Muscle of arm (tissue), 14 donors: ENCODE results near the gene PTPN9. TPM values are rescaled to one million over a fixed set of nuclear protein-coding genes. Genes with fewer than 3 reads are reported as not detected.

Source experiments
- DNase-seq: peaks from one replicate; pipeline ENCODE4 v3.0.0-alpha.2; 2013
- long read RNA-seq, 11 donors: transcript quantifications; one replicate each; lab custom pipeline, GENCODE V29; 2026
- polyA plus RNA-seq, 12 donors: library from polyadenylated mRNA; unstranded; fragments of 120-200 nt; gene quantifications; one replicate each; pipeline ENCODE4 v1.2.1, GENCODE V29; 2013; ENCODE audit not compliant: insufficient read length in 12 of 12

PTPN9 gene
- polyA plus RNA-seq, result 10 to 100 TPM in 11 of 12 donors, not detected in 1; 16.4 to 31.9 (median 23.4) TPM
- long read RNA-seq, donor 1, full-length matches to known transcripts, result 4 of 4 reads
- long read RNA-seq, donor 1, partial matches to known transcripts, result 0 of 4 reads
- long read RNA-seq, donor 1, other reads (novel, unspliced or antisense), result 0 of 4 reads
- long read RNA-seq, donor 2, full-length matches to known transcripts, result 5 of 5 reads
- long read RNA-seq, donor 2, partial matches to known transcripts, result 0 of 5 reads
- long read RNA-seq, donor 2, other reads (novel, unspliced or antisense), result 0 of 5 reads
- long read RNA-seq, donor 3, full-length matches to known transcripts, result 1 of 1 reads
- long read RNA-seq, donor 3, partial matches to known transcripts, result 0 of 1 reads
- long read RNA-seq, donor 3, other reads (novel, unspliced or antisense), result 0 of 1 reads
- long read RNA-seq, donor 4, full-length matches to known transcripts, result 1 of 1 reads
- long read RNA-seq, donor 4, partial matches to known transcripts, result 0 of 1 reads
- long read RNA-seq, donor 4, other reads (novel, unspliced or antisense), result 0 of 1 reads
- long read RNA-seq, donor 5, full-length matches to known transcripts, result 6 of 16 reads
- long read RNA-seq, donor 5, partial matches to known transcripts, result 10 of 16 reads
- long read RNA-seq, donor 5, other reads (novel, unspliced or antisense), result 0 of 16 reads
- long read RNA-seq, donor 6, full-length matches to known transcripts, result 2 of 2 reads
- long read RNA-seq, donor 6, partial matches to known transcripts, result 0 of 2 reads
- long read RNA-seq, donor 6, other reads (novel, unspliced or antisense), result 0 of 2 reads
- long read RNA-seq, donor 7, full-length matches to known transcripts, result 1 of 1 reads
- long read RNA-seq, donor 7, partial matches to known transcripts, result 0 of 1 reads
- long read RNA-seq, donor 7, other reads (novel, unspliced or antisense), result 0 of 1 reads
- long read RNA-seq, donor 8, full-length matches to known transcripts, result 8 of 8 reads
- long read RNA-seq, donor 8, partial matches to known transcripts, result 0 of 8 reads
- long read RNA-seq, donor 8, other reads (novel, unspliced or antisense), result 0 of 8 reads
- long read RNA-seq, donor 9, full-length matches to known transcripts, result 2 of 2 reads
- long read RNA-seq, donor 9, partial matches to known transcripts, result 0 of 2 reads
- long read RNA-seq, donor 9, other reads (novel, unspliced or antisense), result 0 of 2 reads
- long read RNA-seq, donor 10, full-length matches to known transcripts, result 7 of 7 reads
- long read RNA-seq, donor 10, partial matches to known transcripts, result 0 of 7 reads
- long read RNA-seq, donor 10, other reads (novel, unspliced or antisense), result 0 of 7 reads
- long read RNA-seq, donor 11, full-length matches to known transcripts, result 2 of 2 reads
- long read RNA-seq, donor 11, partial matches to known transcripts, result 0 of 2 reads
- long read RNA-seq, donor 11, other reads (novel, unspliced or antisense), result 0 of 2 reads

DNA sequence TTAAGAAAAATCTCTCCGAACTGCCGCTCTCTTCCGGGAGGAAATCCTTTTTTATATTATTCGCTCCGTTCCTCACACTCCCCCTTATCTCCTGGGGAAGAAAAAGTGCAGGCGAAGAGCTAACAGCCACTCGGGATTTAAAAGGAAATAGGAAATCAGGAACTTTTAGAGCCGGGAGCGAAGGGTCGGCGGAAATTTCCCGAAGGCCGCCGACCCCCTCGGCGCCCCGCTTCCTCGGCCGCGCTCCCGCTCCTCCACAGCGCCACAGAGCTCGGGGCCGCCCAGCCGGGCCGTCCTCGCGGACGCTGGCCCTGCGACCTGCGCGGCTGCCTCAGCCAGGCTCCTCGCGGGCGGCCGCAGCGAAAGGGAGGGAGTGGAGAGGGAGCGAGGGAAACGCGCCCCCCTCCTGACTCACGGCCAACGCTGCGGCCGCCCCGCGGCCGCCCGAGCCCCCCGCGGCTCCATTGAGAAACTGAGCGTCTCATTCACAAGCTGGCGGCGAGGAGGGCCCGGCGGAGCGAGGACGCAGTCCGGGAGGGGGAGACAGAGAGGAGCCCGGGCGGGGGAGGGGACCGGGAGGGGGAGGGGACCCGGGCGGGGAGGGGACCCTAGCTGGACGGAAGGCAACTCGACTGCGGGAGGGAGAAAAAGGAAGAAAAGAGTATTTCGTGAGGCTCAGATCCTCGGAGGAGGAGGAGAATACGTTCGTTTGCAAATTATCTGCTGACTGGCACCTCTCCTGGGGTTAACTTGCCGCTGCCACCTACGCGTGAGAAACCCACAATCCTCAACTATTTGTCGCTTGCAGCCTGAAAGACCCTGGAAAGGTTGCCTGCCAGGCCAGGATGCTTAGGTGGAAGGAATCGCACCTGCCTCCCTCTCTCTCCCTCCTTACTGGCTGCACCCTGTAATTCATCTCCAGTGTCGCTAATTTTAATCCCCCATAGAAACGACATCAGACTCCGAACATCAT, at the start of gene PTPN9:
PTPN9 (minus strand) TSS at position 368 of the 973 bp plus-strand sequence. CDS start 539 bp downstream, outside the sequence.
- DNase-seq, result peak; percentile 85

DNA sequence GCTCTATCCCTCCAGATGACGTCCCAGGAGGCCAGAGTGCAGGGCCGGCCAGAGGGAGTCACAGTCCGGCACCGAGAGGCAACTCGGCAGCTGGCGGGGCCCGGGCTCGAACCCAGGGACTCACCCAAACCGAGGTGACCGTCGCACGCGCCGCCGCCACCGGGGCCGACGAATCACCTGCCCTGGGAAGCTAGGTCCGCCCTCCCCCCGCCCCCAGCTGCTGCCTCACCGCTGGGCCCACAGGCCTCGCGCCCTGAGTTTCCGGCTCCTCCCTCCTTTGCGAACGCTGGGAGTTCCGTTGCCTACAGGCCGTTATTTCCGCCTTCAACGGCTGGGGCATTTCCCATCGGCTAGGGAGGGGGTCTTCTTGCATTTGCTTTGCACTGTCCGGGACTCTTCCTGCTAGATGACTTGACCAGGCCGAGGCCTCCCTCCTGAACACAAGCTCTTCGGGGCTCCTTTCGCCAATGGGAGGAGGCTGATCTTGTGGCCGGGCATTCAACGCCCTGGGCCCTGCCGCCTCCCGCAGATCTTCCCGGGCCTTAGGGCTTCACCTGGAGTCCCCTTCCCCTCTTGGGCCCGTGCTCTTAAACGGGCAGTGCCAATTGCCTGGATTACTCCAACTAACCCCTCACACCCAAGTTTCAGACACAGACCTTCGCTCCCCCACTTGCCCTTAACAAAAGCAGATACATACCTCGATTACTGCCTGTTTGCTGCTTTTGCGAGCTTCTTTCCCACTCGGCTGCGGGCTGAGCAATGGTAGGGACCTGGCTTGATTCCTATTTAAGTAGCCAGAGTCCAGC, 46.6 kb upstream of the PTPN9 start, which contains the start of gene SNUPN:
SNUPN (minus strand) TSS at position 184 of the 806 bp plus-strand sequence. CDS start 4,674 bp downstream, outside the sequence.
- peak; percentile 96 for DNase-seq

DNA sequence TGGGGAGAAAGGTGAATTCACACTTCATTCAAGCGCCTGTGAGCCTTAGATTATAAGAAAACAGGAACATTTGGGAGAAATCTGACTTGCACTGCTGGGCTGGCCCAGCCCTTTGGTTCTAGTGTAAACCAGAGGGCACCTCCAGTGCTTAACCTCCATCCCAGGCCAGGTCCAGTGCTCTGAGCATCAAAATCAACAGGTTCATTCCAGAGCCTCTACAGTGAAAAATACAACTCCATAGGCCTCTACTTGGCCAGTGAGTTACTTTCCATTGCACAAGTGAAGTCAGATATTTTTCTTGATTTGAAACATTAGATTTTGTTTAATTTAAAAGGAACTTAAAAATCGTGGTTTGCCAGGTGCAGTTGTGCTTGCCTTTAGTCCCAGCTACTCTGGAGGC, 43.4 kb upstream of the PTPN9 start:
- DNase-seq, result no peak

DNA sequence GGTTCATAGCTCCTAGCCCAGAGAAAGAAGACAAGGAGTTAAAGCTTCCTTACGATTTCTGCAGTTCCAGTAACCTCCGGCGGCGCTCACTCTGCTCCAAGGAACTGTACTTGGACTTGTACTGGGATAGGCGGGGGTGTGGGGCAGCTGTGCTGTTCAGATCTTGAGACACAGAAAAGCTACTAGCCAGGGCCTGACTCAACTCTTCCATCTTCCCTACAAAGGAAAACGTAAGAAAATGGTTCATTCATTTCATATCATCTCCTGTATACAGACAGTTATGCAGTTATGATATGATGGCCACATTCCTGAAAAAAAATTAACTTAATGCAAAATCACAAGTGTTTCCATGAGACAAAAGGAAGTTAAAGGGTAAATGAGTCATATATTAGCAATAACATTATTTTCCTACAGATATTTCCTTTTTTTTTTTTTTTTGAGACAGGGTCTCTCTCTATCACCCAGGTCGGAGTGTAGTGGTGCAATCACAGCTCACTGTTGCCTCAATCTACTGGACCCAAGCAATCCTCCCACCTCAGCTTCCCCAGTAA, 41.8 kb upstream of the PTPN9 start:
- DNase-seq, result peak; percentile 95

DNA sequence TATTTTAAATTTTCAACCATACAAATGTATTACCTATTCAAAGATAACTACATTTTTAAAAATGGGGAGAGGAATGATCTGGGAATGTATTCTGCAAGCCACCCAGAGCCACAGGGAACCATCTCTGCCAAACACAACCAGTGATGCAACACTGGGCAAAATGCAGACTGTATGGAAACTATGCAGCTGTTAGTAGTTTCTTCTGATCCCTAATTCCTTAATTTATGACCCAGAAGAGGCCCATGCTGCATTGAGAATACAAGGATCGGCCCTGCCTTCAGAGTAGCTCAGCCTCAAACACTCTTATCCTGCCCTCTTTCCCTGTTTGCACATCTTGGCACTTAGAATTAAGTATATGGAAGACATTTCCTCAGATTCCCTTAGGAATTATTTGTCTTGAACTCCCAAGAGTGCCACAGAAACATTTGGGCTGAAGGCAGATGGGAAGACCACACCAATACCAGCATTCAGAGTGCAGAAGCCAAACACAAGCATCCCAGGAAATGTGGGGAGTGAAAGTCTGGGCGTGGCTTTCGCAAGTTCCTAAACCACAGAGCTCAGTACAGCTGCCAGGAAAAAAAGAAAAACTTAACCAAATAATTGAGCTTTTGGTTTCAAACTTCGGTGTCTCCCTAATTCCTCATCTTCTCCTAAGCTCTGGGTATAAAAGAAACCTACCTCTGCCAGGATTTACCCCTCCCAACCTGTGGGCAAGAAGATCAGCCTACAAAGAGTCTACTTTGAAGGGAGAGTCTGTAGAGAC, 41.1 kb upstream of the PTPN9 start:
- DNase-seq, result peak; percentile 86

DNA sequence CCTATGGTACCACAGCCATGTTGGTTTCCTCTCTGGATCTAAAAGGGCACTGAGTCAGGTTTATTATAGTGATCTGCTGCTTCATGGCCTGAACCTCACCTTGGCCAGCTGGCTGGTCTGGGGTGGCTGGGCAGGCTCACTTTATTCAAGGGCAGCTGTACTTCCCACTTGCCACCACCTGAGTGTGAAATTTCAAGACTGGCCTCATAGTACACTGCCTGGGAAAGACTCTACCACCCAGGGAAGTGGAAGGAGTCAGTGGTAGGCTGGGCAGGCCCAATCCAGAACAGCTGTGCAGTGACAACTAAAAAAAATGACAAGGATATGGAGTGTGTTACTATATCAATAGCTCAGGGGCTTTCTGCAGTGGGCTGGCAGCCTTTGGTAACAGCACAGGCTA, 37.7 kb upstream of the PTPN9 start:
- DNase-seq, result no peak

DNA sequence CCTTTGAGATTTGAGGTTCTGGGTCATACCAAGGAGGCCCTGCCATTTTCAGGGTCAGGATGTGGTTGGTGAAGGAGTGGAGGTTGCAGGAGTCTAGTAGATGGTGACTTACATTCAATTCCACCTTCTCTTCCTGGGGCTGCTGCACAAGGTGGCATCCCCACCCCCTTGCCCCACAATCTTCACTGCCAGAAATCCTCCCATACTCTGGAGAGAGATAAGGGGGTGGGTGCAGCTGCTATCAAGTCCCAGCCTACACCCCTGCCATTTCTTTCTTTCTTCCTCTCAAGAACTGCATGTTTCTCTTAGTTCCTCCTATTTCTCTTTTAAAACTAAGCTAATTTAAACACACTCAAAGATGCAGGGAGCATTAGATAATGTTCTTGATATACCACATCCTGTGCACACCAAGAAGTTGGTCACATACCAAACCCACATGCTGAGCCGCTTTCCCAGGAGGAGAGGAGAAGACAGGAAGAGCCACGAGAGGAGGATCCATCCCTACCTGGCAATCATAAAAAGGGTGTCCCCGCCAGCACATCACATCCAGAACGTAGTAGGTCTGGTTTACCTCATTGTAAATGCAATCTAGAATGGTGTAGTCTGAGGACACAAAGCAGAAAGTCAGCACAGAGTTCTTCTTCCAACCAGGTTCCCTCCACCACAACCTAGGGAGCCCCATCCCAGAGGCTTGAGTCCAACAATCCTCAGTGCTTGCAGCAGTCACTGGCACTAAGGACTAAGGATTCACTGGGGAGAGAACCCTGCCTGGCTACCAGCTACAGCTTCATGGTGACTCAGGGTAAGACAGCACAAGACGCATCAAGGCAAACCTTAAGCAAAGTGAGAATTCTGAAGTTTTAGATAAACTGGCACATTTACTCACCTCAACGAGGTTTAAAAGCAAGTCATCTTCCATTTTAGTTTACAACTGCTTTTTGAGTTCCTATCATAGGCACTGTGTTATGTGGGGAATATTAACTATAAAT, 27.9 kb upstream of the PTPN9 start:
- DNase-seq, result no peak

DNA sequence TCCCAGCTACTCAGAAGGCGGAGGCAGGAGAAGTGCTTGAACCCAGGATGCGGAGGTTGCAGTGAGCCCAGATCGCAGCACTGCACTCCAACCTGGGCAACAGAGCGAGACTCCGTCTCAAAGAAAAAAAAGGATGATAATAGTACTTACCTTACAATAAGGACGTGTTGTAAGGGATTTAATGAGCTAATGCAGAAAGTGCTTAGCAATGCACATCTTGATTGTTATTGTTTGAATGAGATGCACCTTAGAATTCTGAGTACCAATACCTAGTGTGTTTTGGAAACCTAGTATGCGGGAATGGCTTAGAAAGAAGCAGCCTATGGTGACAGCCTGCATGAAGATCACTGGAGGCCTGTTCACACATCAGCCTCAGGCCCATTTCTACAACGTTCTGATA, 26.9 kb upstream of the PTPN9 start:
- DNase-seq, result no peak

DNA sequence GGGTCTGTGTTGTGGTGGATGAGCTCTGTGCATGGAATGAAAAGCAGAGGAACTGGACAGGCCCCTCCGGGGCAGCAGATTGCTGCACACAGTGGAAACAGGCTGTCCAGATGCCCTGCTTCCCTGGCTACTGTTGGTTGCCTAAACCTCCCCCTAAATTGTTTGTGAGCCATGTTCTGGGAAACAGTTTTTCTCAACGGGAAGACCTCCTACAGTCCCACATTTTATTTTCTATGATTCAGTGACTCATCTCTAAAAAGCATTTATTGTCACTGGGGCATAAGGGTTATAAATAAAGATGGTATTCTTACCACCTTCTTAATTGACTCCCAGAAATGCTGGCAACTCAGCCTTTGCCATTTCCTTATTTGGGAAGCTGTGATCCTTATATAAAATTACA, 20.3 kb upstream of the PTPN9 start:
- no peak for DNase-seq

DNA sequence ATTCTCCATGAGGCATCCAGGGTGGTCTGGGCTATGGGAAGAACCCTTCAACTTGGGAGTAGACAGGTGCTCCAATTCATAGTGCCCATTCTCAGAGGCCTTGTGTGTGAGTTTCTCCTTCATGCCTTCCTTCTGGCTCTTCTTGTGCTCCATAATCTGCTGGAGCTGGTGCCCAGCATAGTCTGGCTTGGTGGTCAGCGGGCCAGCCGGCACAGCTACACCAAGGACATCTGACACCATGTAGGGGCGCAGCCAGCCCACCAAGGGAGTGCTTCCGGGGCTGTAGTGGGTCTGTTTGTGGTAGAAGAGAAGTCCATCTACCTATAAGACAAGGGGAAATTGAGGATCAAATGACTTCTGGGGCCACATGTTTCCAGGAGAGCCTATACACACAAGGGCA, 19.2 kb upstream of the PTPN9 start:
- no peak for DNase-seq

DNA sequence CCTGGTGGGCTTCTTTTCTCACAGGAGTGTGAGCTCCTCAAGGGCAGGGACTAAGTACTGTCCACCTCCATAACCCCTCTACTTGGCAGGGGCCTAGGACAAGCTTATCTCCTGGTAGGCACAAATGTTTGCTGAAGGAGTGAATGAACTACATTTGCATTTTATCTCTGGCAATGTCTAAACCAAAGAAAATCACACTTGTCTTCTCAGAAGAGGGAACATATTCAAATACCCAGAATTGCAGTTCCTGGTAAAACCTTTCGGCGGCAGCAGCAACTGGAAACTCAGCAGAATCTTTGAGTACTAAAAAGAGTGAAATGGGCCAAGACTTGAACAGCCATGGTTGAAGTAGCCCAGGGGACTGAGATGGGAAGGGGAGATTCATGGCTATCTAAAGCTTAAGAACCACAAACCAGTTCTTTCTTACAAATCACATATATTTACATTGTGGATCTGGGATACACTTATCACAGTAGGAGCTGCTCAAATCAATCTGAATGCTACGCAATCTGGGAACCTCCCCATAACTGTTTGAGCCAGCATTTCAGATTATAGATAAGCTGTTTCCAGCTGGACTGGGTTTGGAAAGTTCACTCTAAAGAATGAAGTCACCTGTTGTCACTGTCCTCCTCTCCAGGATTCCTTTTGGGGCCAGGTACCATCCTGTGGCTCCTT, 18.7 kb upstream of the PTPN9 start:
- no peak for DNase-seq

DNA sequence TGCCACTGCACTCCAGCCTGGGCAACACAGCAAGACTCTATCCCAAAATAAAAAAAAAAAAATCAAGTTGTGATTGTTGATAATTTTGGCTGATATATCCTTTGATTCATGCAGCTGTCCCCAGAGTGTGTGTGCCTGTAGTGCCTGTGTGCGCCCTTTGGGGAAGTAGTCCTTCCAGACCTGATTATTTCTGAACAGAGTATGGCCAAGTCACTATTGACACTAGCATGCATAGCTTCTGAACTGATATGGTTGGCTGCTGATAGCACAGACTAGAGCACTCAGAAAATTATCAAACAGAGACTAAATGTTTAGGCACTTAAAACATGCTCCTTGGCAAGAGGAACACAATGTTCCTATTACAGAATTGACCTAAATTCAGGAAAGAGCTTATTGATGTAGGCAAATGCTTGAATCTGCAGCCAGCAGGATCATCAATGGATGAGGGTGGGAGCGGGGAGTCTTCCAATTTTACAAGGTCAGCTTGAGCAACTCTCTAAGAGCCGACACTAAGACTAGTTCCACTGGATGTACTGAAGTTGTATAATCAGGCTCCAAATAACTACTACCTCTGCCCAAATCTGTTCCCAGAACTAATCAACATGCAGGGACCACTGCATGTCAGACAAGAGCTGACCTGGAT, 17.7 kb upstream of the PTPN9 start:
- DNase-seq, result no peak

DNA sequence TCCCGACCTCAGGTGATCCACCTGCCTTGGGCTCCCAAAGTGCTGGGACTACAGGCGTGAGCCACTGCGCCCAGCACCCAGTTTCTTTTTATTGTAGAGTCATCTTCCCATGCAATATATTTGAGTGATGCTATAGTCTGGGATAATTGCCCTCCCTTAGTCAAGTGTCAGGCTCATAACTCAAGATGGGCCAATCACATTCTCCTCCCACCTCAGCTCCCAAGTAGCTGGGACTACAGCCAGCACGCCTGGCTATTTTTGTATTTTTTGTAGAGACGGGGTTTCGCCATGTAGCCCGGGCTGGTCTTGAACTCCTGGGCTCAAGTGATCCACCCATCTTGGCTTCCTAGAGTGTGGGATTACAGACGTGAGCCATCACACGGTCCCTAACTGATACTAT, 15.2 kb upstream of the PTPN9 start:
- no peak for DNase-seq

DNA sequence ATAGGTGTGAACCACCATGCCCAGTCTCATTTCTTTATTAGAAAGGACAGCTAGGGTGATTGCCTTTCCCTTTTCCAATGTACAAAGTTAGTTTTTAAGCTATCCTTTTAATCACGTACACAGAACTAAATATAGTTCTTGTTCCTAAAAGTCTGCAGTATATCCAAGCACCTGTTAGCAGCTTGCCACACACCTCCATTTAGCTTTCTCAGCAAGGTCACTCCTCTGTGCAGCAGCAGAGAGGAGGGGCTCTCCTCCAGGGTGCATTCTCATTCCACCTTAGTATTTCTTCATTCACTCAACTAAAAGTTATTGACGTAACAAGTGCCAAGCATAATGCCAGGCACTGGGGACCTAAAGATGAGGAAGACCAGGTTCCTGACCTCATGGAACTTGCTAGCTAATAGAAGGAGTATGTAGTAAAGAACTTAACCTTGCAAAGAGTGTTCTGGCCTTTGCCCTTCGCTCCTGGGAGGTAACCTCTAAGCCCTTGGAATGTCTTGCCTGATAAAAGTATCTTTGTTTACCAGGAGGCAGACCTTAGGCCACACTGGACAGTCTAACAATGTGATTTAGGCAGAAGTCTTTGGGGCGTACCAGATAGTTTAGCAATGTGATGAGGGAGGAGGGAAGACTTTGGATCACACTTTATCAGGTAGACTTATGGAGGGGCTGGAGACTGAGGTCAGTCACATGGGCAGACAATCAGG, 12.7 kb upstream of the PTPN9 start:
- DNase-seq, result no peak

DNA sequence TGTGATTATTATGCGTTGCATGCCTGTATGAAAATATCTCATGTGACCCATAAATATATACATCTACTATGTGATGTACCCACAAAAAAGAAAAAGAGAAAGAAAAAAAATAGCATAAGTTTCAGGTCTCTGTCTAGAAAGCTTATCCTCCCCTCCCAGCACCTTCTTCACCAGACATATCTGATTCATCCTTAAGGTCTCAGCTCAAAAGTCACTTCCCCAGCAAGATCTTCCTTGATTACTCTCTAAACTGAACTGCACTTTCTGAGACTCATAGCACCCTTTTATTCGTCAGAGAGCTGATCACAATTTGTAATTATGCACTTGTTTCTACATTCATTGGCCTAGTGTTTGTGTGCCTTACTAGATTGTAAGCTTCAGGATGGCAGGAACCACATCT, 11.1 kb upstream of the PTPN9 start:
- no peak for DNase-seq
